Activated CD4-positive, alpha-beta T cell treated with anti-CD3 and anti-CD28 coated beads for 36 hours (primary cell): Measurements from ENCODE around the gene PRKAG2. TPM values are rescaled to one million over a fixed set of nuclear protein-coding genes. Genes with fewer than 3 reads are reported as not detected.

Experiments
- ATAC-seq: fragments of 200-7000 bp; cut with Tn5 transposase; one replicate; pipeline ENCODE4 v1.10.0; 2021; ENCODE audit warnings: mild to moderate bottlenecking, moderate library complexity
- CTCF ChIA-PET: fragments of 350-600 bp; sonication (Branson Sonifier 250); formaldehyde crosslinking; loops from one replicate; lab custom pipeline; 2021; ENCODE audit warnings: antibody characterized with exemption; lab: Charles Lee
- POLR2A ChIA-PET: fragments of 350-600 bp; sonication (Branson Sonifier 250); formaldehyde crosslinking; loops from one replicate; lab custom pipeline; 2021; ENCODE audit warnings: antibody characterized with exemption, inconsistent platforms; lab: Charles Lee
- DNase-seq: peaks from one replicate; pipeline ENCODE4 v3.0.0-alpha.2; 2020
- H3K27ac Mint-ChIP-seq: one replicate; pipeline ENCODE4 v1.8.0; 2021; ENCODE audit warnings: mixed read lengths
- H3K27me3 Mint-ChIP-seq: one replicate; pipeline ENCODE4 v1.8.0; 2021; ENCODE audit warnings: mixed read lengths
- H3K36me3 Mint-ChIP-seq: one replicate; pipeline ENCODE4 v1.8.0; 2021; ENCODE audit warnings: low read depth, mixed read lengths
- H3K4me1 Mint-ChIP-seq: one replicate; pipeline ENCODE4 v1.8.0; 2021; ENCODE audit warnings: mixed read lengths
- H3K4me3 Mint-ChIP-seq: one replicate; pipeline ENCODE4 v1.8.0; 2021; ENCODE audit warnings: mild to moderate bottlenecking, moderate library complexity, mixed read lengths
- H3K9me3 Mint-ChIP-seq: one replicate; pipeline ENCODE4 v1.8.0; 2021; ENCODE audit warnings: low read depth, mixed read lengths
- intact Hi-C, 2 experiments: fragments of 100-400 bp; cut with DNase I in 1 of 2; cut with micrococcal nuclease in 1 of 2; formaldehyde crosslinking; loops; one replicate each; pipeline versions ENCODE4 v1.14.2 to v1.15.1; 2022 to 2024; cut with DNase I, micrococcal nuclease
- total RNA-seq, 2 experiments: library from RNA; stranded (reverse); gene quantifications; one replicate each; pipeline ENCODE4 v1.2.3, GENCODE V29; 2021

The PRKAG2 gene
- total RNA-seq, 2 experiments from 2014 or later, result 19.6 to 21.5 TPM

DNA sequence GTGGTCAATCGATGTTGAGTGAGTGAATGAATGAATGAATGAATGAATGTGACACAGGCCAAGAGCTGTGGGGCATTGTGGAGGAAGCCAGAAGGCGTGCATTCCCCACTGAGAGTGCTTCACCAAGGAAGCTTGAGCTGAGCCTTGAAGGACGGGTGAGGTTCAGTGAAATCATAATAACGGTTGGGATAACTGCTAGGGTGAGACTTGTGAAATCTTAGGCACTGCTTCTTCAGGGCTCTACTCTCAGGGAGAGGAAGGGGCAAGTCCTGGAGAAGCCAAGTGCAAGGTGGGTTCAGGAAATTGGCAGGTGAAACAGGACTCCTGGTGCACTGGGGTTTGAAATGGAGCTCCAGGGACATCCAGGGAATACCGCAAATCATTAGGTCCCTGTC lies 23.7 kb upstream of the PRKAG2 start:
- POLR2A ChIA-PET, result no interaction called here
- peaks cover 19% of the 10 kb centered on the region for H3K27me3 Mint-ChIP-seq
- ATAC-seq (no peak), DNase-seq (no peak)
- no peaks in the 10 kb centered on the region for H3K4me1 Mint-ChIP-seq
- H3K9me3 Mint-ChIP-seq, result no peaks in the 10 kb centered on the region
- no peaks in the 10 kb centered on the region for H3K36me3 Mint-ChIP-seq
- CTCF ChIA-PET, result no interaction called here
- H3K4me3 Mint-ChIP-seq, result no peak overlapping the region
- intact Hi-C loops, result no loop called here
- no peak overlapping the region for H3K27ac Mint-ChIP-seq

DNA sequence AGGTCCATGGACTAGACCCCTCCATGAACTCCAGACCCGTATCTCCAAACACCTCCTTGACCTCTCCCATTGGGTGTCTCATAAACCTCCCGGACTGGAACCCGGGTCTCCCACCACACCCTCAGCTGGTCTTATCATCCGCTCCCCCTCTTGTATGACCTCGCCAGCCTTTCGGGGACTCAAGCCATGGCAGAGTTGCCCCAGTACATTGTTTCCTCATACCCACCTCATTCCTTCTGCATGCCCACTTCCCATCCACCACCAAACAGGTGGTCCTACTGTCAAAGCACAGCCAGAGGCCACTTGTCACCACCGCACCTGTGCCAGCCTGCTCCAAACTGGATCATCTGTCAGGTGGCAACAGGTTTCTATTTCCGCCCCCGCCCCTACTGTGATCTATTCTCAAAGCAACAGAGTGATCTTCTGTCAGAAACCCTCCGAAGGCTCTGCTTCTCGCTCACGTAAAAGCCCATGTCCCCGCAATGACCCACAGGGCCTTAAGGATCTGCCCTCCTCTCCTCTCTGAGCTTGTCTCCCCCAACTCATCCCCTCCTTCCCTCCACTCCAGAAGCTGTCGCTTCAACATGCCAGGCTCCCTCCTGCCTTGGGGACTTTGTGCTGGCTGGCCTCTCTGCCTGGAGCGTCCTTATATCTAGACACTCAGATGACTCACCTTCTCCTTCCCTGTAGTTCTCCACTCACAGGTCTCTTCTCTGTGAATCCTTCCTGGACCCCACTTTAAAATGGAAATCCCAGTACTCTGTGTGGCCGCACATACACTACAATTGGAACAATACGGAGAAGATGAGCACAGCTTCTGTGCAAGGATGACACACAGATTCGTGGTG lies 22.8 kb upstream of the PRKAG2 start:
- no peak for DNase-seq
- ChIA-PET CTCF (no interaction called here), POLR2A (no interaction called here)
- intact Hi-C loops, result no loop called here
- no peak overlapping the region for H3K27ac Mint-ChIP-seq
- no peaks in the 10 kb centered on the region for H3K36me3 Mint-ChIP-seq
- no peaks in the 10 kb centered on the region for H3K4me1 Mint-ChIP-seq
- H3K9me3 Mint-ChIP-seq, result no peaks in the 10 kb centered on the region
- H3K4me3 Mint-ChIP-seq, result no peak overlapping the region
- peaks cover 15% of the 10 kb centered on the region for H3K27me3 Mint-ChIP-seq
- ATAC-seq, result no peak

DNA sequence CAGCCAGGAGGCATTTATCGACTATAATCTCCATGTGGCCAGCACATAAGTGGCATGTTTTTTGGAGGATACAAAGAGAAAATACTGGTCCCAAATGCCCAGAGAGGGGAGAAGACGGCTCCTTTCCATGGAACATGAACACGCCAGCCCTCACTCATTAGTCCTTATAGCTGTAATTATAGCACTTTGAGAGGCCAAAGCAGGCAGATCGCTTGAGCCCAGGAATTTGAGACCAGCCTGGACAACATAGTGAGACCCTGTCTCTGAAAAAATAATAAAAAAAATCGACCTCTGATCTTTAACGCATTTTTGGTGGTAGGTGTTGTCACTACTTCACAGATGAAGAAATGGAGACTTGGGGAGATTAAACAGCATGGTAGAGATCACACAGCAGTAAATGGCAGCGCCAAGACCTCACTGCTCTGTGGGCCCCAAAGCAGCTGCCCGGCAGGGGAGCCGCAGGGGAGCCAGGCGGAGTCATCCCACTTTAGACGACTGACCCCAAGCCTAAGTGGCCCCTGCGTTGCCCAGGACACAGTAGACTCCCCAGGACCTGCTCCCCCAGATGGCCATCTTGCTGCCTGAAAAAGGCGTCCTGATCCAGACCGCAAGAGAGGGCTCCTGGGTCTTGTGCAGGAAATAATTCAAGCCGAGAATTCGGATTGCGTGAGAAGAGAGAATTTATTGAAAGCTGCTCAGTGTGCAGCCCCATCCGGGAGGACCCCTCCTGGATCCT lies 21.2 kb upstream of the PRKAG2 start:
- DNase-seq (no peak), ATAC-seq (no peak)
- H3K27me3 Mint-ChIP-seq, result peaks cover 15% of the 10 kb centered on the region
- ChIA-PET POLR2A (no interaction called here), CTCF (interaction anchor here (0.7 kb wide), 1 partner anchor 116 kb away, joined by 4 read pairs; no protein-coding TSS in a partner anchor)
- no peaks in the 10 kb centered on the region for H3K4me1 Mint-ChIP-seq
- no peaks in the 10 kb centered on the region for H3K9me3 Mint-ChIP-seq
- intact Hi-C loops, result no loop called here
- H3K4me3 Mint-ChIP-seq, result no peak overlapping the region
- H3K36me3 Mint-ChIP-seq, result no peaks in the 10 kb centered on the region
- no peak overlapping the region for H3K27ac Mint-ChIP-seq

DNA sequence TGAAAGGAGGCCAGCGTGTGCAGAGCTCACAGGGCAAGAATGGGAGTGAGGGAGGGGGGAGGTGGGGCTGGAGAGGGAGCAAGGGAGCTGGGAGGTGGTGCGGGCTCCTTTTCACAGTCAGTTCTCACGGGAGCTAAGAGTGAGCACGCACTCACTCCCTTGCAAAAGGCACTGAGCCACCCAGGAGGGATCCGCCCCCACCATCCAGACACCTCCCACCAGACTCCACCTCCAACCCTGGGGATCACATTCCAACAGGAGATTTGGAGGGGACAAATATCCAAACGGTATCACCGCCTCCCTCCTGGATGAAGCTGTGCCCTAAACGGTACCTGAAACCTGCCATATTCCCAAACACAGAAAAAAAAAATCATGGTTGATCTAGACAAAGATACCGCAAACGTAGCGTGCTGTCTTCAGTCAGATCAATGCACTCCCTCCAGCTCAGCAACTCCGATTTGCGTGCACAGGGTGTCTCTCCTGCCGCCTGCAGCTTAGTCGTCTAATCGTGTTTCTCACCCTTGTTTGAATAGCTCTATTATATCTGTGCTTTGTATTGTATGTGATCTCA lies 20.3 kb upstream of the PRKAG2 start:
- ChIA-PET POLR2A (no interaction called here), CTCF (interaction anchor here (0.7 kb wide), 1 partner anchor 115 kb away, joined by 4 read pairs; no protein-coding TSS in a partner anchor)
- peaks cover 15% of the 10 kb centered on the region for H3K27me3 Mint-ChIP-seq
- no peak for ATAC-seq
- DNase-seq, result no peak
- intact Hi-C loops, result no loop called here
- no peak overlapping the region for H3K27ac Mint-ChIP-seq
- no peaks in the 10 kb centered on the region for H3K36me3 Mint-ChIP-seq
- H3K4me1 Mint-ChIP-seq, result no peaks in the 10 kb centered on the region
- H3K9me3 Mint-ChIP-seq, result no peaks in the 10 kb centered on the region
- H3K4me3 Mint-ChIP-seq, result no peak overlapping the region

DNA sequence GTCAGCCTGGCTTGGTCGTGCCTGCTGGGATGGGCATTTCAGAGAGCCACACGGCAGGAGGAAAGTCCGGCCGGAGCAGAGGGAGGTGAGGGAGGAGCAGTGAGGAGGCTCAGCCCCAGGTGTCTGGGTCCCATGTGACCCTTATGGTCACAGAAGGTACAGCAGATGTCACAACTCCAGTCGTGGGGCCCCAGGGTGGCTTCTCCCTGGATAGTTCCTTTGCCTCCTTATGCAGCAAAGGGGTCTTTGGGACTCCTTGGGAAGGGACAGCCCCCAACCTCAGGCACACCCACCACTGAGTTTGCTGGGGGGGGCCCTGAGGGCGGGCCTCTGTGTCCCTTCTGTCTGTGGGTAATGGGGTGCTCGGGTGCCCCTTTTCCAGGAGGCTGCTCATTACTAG lies 19.6 kb upstream of the PRKAG2 start:
- Mint-ChIP-seq H3K4me1 (no peaks in the 10 kb centered on the region), H3K27ac (no peak overlapping the region), H3K27me3 (peaks cover 15% of the 10 kb centered on the region), H3K36me3 (no peaks in the 10 kb centered on the region), H3K9me3 (no peaks in the 10 kb centered on the region), H3K4me3 (no peak overlapping the region)
- POLR2A ChIA-PET, result no interaction called here
- DNase-seq, result no peak
- ATAC-seq, result no peak
- intact Hi-C loops, result no loop called here
- CTCF ChIA-PET, result no interaction called here

DNA sequence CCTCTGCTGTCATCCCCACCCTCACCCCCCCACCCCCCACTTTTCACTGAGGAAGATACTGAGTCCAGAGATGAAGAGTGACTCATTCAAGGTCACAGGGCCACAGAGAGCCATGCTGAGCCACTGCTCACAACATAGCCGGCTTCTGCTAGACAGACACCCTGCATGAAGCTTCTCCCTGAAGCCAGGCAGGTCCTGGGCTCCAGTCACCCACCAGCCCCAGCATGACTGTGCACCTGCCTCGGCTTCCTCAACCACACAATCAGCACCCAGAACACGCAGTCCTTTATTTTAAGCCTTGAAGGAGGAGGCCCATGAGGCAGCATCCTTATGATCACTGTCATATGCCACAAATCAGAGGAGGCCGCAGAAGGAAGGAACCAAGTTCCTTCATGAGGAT lies 19.2 kb upstream of the PRKAG2 start:
- intact Hi-C loops, result no loop called here
- ATAC-seq, result no peak
- no peak overlapping the region for H3K27ac Mint-ChIP-seq
- POLR2A ChIA-PET, result no interaction called here
- no peaks in the 10 kb centered on the region for H3K9me3 Mint-ChIP-seq
- no peak overlapping the region for H3K4me3 Mint-ChIP-seq
- H3K36me3 Mint-ChIP-seq, result no peaks in the 10 kb centered on the region
- H3K27me3 Mint-ChIP-seq, result peaks cover 13% of the 10 kb centered on the region
- no peak for DNase-seq
- no peaks in the 10 kb centered on the region for H3K4me1 Mint-ChIP-seq
- CTCF ChIA-PET, result no interaction called here

DNA sequence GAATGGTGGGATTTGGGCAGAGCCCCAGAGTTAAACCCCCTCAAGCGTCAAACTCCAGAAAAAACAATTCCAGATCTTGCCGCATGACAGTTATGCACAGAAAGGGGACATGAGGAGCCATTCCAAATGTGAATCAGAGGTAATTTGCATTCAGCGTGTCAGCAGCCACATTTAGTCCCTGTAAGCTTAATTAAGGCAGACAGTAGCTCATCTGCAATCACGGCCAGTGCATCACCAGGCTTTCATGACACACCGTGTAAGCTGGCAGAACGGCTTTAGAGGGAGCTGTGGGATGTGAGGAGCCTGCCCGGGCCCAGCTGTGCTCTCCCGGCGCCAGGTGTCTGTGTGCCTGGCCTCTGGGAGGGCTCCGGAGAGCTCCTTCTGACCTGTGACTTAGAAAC lies 18.7 kb upstream of the PRKAG2 start:
- ATAC-seq (no peak), DNase-seq (no peak)
- CTCF ChIA-PET, result no interaction called here
- intact Hi-C loops, result no loop called here
- Mint-ChIP-seq H3K27me3 (peaks cover 13% of the 10 kb centered on the region), H3K36me3 (no peaks in the 10 kb centered on the region), H3K9me3 (no peaks in the 10 kb centered on the region), H3K4me1 (no peaks in the 10 kb centered on the region), H3K4me3 (no peak overlapping the region), H3K27ac (no peak overlapping the region)
- POLR2A ChIA-PET, result no interaction called here

DNA sequence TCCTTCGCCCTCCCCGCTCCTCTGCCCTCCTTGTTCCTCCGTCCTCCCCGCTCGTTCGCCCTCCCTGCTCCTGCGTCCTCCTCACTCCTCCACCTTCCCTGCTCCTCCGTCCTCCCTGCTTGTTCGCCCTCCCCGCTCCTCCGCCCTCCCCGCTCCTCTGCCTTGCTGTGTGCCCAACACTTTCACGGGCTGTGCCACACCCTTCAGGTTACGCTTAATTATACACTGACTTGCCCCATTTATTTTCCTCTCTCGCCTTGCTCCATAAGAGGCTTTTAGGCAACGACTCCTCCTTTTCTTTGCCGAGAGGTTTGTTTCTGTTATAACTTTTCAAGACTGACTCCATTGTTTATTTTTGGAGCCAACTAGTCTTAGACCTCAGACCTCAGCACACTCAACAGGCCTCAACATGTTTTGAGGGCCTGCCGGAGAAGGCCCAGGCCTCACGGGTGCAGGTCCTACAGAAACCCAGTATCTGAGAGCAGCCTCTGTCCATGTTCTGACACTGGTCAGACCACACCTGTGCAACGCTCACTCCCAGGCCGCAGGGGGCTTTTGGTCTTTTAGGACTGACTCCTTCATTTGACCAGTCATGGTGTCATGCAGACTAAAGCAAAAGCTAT lies 18.2 kb upstream of the PRKAG2 start:
- DNase-seq (no peak), ATAC-seq (no peak)
- Mint-ChIP-seq H3K4me1 (no peaks in the 10 kb centered on the region), H3K27me3 (peaks cover 12% of the 10 kb centered on the region), H3K36me3 (no peaks in the 10 kb centered on the region), H3K4me3 (no peak overlapping the region), H3K9me3 (no peaks in the 10 kb centered on the region), H3K27ac (no peak overlapping the region)
- POLR2A ChIA-PET, result no interaction called here
- intact Hi-C loops, result no loop called here
- CTCF ChIA-PET, result no interaction called here

DNA sequence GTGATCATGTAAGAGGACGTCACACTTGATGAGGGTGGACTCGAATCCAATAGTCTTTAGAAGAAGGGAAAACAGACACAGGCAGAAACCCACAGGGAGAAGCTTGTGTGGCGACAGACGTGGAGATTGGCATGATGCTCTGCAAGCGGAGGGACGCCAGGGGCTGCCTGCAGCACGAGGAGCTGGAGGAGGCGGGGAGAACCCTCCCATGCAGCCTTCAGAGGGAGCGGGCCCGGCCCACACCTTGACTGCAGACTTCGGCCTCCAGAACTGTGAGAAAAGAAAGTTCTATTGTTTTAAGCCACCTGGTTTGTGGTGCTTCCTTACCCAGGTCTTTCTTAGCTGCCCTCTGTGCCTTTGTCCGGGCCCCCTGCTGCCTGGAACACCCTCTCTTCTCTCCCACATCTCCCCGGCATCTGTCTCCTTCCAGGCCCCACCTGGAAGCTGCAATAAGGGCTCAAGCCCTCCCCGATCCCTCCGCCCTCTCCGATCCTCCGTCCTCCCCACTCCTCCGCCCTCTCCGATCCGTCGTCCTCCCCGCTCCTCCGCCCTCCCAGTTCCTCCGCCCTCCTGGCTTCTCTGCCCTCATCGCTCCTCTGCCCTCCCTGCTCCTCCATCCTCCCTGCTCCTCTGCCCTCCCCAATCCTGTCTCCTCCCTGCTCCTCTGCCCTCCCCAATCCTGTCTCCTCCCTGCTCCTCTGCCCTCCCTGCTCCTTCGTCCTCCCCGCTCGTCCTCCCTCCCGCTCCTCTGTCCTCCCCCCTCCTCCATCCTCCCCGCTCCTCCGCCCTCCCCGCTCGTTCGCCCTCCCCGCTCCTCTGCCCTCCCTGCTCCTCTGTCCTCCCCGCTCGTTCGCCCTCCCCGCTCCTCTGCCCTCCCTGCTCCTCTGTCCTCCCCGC lies 17.4 kb upstream of the PRKAG2 start:
- DNase-seq (no peak), ATAC-seq (no peak)
- no peaks in the 10 kb centered on the region for H3K4me1 Mint-ChIP-seq
- H3K4me3 Mint-ChIP-seq, result no peak overlapping the region
- no peak overlapping the region for H3K27ac Mint-ChIP-seq
- ChIA-PET CTCF (no interaction called here), POLR2A (no interaction called here)
- H3K27me3 Mint-ChIP-seq, result peaks cover 6% of the 10 kb centered on the region
- no peaks in the 10 kb centered on the region for H3K9me3 Mint-ChIP-seq
- no peaks in the 10 kb centered on the region for H3K36me3 Mint-ChIP-seq
- intact Hi-C loops, result no loop called here

DNA sequence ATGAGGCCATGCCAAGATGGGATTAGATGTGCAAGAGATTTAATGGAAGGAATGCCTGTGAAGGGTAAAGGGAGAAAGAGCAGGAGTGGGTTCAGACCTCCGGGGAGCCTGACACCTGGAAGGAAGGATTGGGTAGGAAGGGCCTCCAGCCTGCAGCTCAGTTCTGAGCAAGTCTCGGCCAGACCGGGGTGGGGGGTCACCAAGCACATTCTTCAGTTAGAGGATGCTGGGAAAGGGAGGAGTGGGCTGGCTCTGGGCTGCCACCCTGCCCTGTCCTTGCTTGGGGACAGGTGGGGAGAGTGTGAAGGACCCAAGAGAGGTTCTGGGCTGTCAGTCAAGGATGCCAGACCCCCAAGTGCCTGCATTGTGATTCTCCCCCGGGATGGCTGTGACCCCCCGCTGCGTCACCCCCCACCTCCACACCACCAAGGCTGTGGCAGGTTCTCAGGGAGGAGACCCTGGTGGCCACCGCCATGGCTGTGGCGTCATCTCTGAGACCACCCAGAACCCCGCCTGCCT lies 16.5 kb upstream of the PRKAG2 start:
- Mint-ChIP-seq H3K27ac (no peak overlapping the region), H3K27me3 (peaks cover 6% of the 10 kb centered on the region), H3K36me3 (no peaks in the 10 kb centered on the region), H3K4me3 (no peak overlapping the region), H3K9me3 (no peaks in the 10 kb centered on the region), H3K4me1 (no peaks in the 10 kb centered on the region)
- ChIA-PET CTCF (no interaction called here), POLR2A (no interaction called here)
- no peak for ATAC-seq
- DNase-seq, result no peak
- intact Hi-C loops, result no loop called here

DNA sequence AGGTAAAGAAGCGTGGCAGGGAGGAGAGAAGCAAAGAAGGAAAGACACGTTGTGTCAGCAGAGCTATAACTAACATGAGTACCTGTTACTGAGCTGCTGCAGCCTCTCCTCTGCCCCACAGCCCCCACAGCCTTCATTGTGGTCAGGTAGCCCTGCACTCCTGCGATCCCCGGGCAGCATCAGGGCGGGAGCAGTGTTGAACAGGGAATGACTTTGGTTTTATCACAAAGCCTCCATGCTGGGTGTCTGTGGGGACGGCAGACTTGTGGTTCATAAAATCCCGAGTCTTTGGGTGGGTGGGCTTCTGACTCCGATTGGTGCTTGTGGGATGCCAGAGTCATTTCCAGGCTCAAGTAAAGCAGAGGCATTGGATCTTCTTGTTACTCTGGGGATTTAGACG lies 14.8 kb upstream of the PRKAG2 start:
- no peaks in the 10 kb centered on the region for H3K9me3 Mint-ChIP-seq
- H3K4me1 Mint-ChIP-seq, result no peaks in the 10 kb centered on the region
- ChIA-PET CTCF (no interaction called here), POLR2A (no interaction called here)
- no peak overlapping the region for H3K27ac Mint-ChIP-seq
- H3K36me3 Mint-ChIP-seq, result no peaks in the 10 kb centered on the region
- intact Hi-C loops, result no loop called here
- ATAC-seq, result no peak
- no peak for DNase-seq
- peaks cover 3% of the 10 kb centered on the region for H3K27me3 Mint-ChIP-seq
- no peak overlapping the region for H3K4me3 Mint-ChIP-seq
